CD14-positive monocyte (primary cell): Measurements from ENCODE around the gene CDC16. TPM values are rescaled to one million over a fixed set of nuclear protein-coding genes. Genes with fewer than 3 reads are reported as not detected.
A peak's percentile ranks its signal among the peaks of the same experiment; 100 is the strongest.

Source experiments
- DNase-seq, 3 donors: peaks; one replicate each; pipeline ENCODE4 v3.0.0-alpha.2; 2011 to 2022
- H2AFZ ChIP-seq: 2 replicates; pipeline ENCODE4 v1.6.0; 2012; ENCODE audit warnings: mild to moderate bottlenecking, low read depth, low read length, inconsistent platforms; ENCODE audit not compliant: insufficient read depth, poor library complexity, severe bottlenecking
- H3K27ac ChIP-seq, 2 donors: 1 replicate in 1 of 2; 2 replicates in 1 of 2; pipeline ENCODE4 v1.5.1; 2012 to 2013; ENCODE audit warnings: low read length in 2 of 2, control low read depth in 1 of 2, inconsistent platforms in 1 of 2, low read depth in 1 of 2, mild to moderate bottlenecking in 1 of 2
- H3K27me3 ChIP-seq, 2 donors: one replicate each; pipeline versions ENCODE4 v1.6.0 to v1.6.1; 2011 to 2013; ENCODE audit warnings: low read length in 2 of 2; ENCODE audit not compliant: control insufficient read depth in 2 of 2, insufficient read depth in 2 of 2
- H3K36me3 ChIP-seq, 2 donors: replicated peaks in 1 of 2; 1 replicate in 1 of 2; 2 replicates in 1 of 2; pipeline versions ENCODE4 v1.5.1 to v1.6.1; 2012 to 2013; ENCODE audit warnings: low read length in 2 of 2, control low read depth in 1 of 2, inconsistent platforms in 1 of 2, mild to moderate bottlenecking in 1 of 2; ENCODE audit not compliant: insufficient read depth in 2 of 2, control insufficient read depth in 1 of 2
- H3K4me1 ChIP-seq, 2 donors: 1 replicate in 1 of 2; 2 replicates in 1 of 2; pipeline versions ENCODE4 v1.5.1 to v1.6.1; 2012 to 2013; ENCODE audit warnings: low read length in 2 of 2, control low read depth in 1 of 2, inconsistent platforms in 1 of 2, mild to moderate bottlenecking in 1 of 2, moderate library complexity in 1 of 2; ENCODE audit not compliant: insufficient read depth in 2 of 2, control insufficient read depth in 1 of 2
- H3K4me2 ChIP-seq: replicated peaks from 2 replicates; pipeline ENCODE3; 2012; ENCODE audit warnings: low read length, moderate library complexity, mild to moderate bottlenecking; ENCODE audit not compliant: poor library complexity, severe bottlenecking; ENCODE audit errors: extremely low read depth
- H3K4me3 ChIP-seq, 3 experiments: fragments of 200-600 bp in 1 of 3; sonication (generic) in 1 of 3; replicated peaks in 1 of 3; 1 replicate in 2 of 3; 2 replicates in 1 of 3; pipeline ENCODE4 v1.5.1; 2011 to 2013; ENCODE audit warnings: low read length in 3 of 3, mild to moderate bottlenecking in 3 of 3, control low read depth in 2 of 3, low read depth in 2 of 3, inconsistent platforms in 1 of 3, moderate library complexity in 1 of 3
- H3K79me2 ChIP-seq: 2 replicates; pipeline ENCODE4 v1.6.0; 2012; ENCODE audit warnings: mild to moderate bottlenecking, control low read depth, inconsistent platforms, low read length, moderate library complexity; ENCODE audit not compliant: insufficient read depth
- H3K9ac ChIP-seq: 2 replicates; pipeline ENCODE4 v1.6.0; 2017; ENCODE audit warnings: low read length, mild to moderate bottlenecking; ENCODE audit not compliant: insufficient read depth, poor library complexity, severe bottlenecking
- H3K9me3 ChIP-seq, 2 donors: replicated peaks in 1 of 2; 1 replicate in 1 of 2; 2 replicates in 1 of 2; pipeline versions ENCODE4 v1.5.1 to v1.6.1; 2012 to 2013; ENCODE audit warnings: low read length in 2 of 2, control low read depth in 1 of 2; ENCODE audit not compliant: control insufficient read depth in 1 of 2, insufficient read depth in 1 of 2
- H4K20me1 ChIP-seq: 2 replicates; pipeline ENCODE4 v1.6.0; 2012; ENCODE audit warnings: mild to moderate bottlenecking, low read length, control low read depth, moderate library complexity; ENCODE audit not compliant: insufficient read depth
- H3K27ac Mint-ChIP-seq, 7 donors: one replicate each; pipeline ENCODE4 v1.8.0; 2020; ENCODE audit warnings: mild to moderate bottlenecking in 7 of 7, mixed read lengths in 7 of 7, moderate library complexity in 6 of 7, inconsistent platforms in 2 of 7
- H3K27me3 Mint-ChIP-seq, 3 donors: one replicate each; pipeline ENCODE4 v1.8.0; 2021 to 2022; ENCODE audit warnings: low read depth in 3 of 3, mild to moderate bottlenecking in 3 of 3, mixed read lengths in 3 of 3, moderate library complexity in 3 of 3, inconsistent platforms in 1 of 3
- H3K36me3 Mint-ChIP-seq, 2 donors: one replicate each; pipeline ENCODE4 v1.8.0; 2020; ENCODE audit warnings: mixed read lengths in 2 of 2, inconsistent platforms in 1 of 2, mild to moderate bottlenecking in 1 of 2
- H3K4me1 Mint-ChIP-seq: one replicate; pipeline ENCODE4 v1.8.0; 2020; ENCODE audit warnings: mild to moderate bottlenecking, mixed read lengths
- H3K4me3 Mint-ChIP-seq, 2 donors: one replicate each; pipeline ENCODE4 v1.8.0; 2020; ENCODE audit warnings: mild to moderate bottlenecking in 2 of 2, mixed read lengths in 2 of 2, moderate library complexity in 1 of 2
- H3K9me3 Mint-ChIP-seq, 7 donors: one replicate each; pipeline ENCODE4 v1.8.0; 2020 to 2022; ENCODE audit warnings: mixed read lengths in 7 of 7, mild to moderate bottlenecking in 6 of 7, moderate library complexity in 6 of 7, inconsistent platforms in 2 of 7
- CTCF ChIP-seq: fragments of 200-600 bp; IDR thresholded peaks from one replicate; pipeline ENCODE4 v1.8.0; 2022; ENCODE audit warnings: antibody characterized with exemption, mild to moderate bottlenecking
- WGBS: methylation state at CpG from one replicate; pipeline ENCODE4 v1.1.5; 2013; ENCODE audit warnings: missing lambda C conversion rate; ENCODE audit not compliant: insufficient coverage; 5-methylcytosine and 5-hydroxymethylcytosine counted together
- intact Hi-C, 2 donors: fragments of 100-400 bp; cut with micrococcal nuclease; formaldehyde crosslinking; loops; one replicate each; pipeline versions ENCODE4 v1.15.0 to v1.15.1; 2023
- polyA plus RNA-seq, 3 donors: library from polyadenylated mRNA; depleted of rRNA in 1 of 3; unstranded in 2 of 3; stranded (reverse) in 1 of 3; fragments of 300-500 nt in 2 of 3; fragments of >200 nt in 1 of 3; fragmentation: Illumina TruSeq in 2 of 3; gene quantifications; 1 replicate in 2 of 3; 2 replicates in 1 of 3; pipeline ENCODE4 v1.2.3, GENCODE V29; 2012 to 2021

The CDC16 gene
- polyA plus RNA-seq, 3 donors: 15.6 to 72.1 (median 21.1) TPM

GRCh38 chr13:114264886-114265611, 30.4 kb downstream of the CDC16 start:
- Mint-ChIP-seq H3K27ac (peak overlapping the region in 2 of 7 donors; percentile 31 to 80), H3K27me3 (peaks cover 0 to 3% (median 0%) of the 10 kb centered on the region in 3 donors), H3K9me3 (peaks cover 0 to 8% (median 0%) of the 10 kb centered on the region in 7 donors), H3K4me3 (no peak overlapping the region), H3K4me1 (no peaks in the 10 kb centered on the region), H3K36me3 (peaks cover 85 to 94% of the 10 kb centered on the region in 2 donors)
- Histone ChIP-seq H3K9ac (no peak overlapping the region), H3K9me3 (no peaks in the 10 kb centered on the region), H3K79me2 (no peaks in the 10 kb centered on the region), H4K20me1 (no peaks in the 10 kb centered on the region), H3K4me1 (no peaks in the 10 kb centered on the region), H3K4me2 (no peak overlapping the region), H3K27ac (no peak overlapping the region), H3K36me3 (peaks cover 89 to 100% of the 10 kb centered on the region in 2 donors), H2AFZ (no peak overlapping the region), H3K4me3 (no peak overlapping the region), H3K27me3 (no peaks in the 10 kb centered on the region)
- 92% methylated on average over 2 of the region's 8 CpGs for WGBS
- intact Hi-C loops: no loop called here
- no peak for DNase-seq
- TF ChIP-seq CTCF: no peak

GRCh38 chr13:114266241-114266640, 31.5 kb downstream of the CDC16 start:
- Histone ChIP-seq H3K9ac (no peak overlapping the region), H3K4me2 (no peak overlapping the region), H3K9me3 (no peaks in the 10 kb centered on the region), H3K4me1 (no peaks in the 10 kb centered on the region), H4K20me1 (no peaks in the 10 kb centered on the region), H2AFZ (no peak overlapping the region), H3K27me3 (no peaks in the 10 kb centered on the region), H3K4me3 (no peak overlapping the region), H3K27ac (no peak overlapping the region), H3K36me3 (peaks cover 80 to 97% of the 10 kb centered on the region in 2 donors), H3K79me2 (no peaks in the 10 kb centered on the region)
- TF ChIP-seq CTCF: no peak
- intact Hi-C loops: no loop called here
- H3K27me3 Mint-ChIP-seq: peaks cover 0 to 3% (median 0%) of the 10 kb centered on the region in 3 donors
- no peak overlapping the region for H3K27ac Mint-ChIP-seq
- WGBS: 100% methylated on average over 2 of the region's 5 CpGs
- no peak for DNase-seq
- H3K4me3 Mint-ChIP-seq: no peak overlapping the region
- H3K9me3 Mint-ChIP-seq: peaks cover 0 to 10% (median 0%) of the 10 kb centered on the region in 7 donors
- H3K36me3 Mint-ChIP-seq: peaks cover 79 to 88% of the 10 kb centered on the region in 2 donors
- no peaks in the 10 kb centered on the region for H3K4me1 Mint-ChIP-seq
